HAP-1 (cell line): ENCODE results near the gene DLG2.
"Not testable (repeated sequence)": the region's sequence is repeated elsewhere in the genome, so short reads cannot be mapped to it uniquely, and the experiment has no call there.

Experiments
- DNase-seq, 2 experiments: peaks; one replicate each; pipeline ENCODE4 v3.0.0-alpha.2; 2016 to 2020; ENCODE audit warnings: low spot score in 2 of 2
- H3K27me3 ChIP-seq: fragments of 250-450 bp; sonication (Bioruptor Pico); 2 replicates; pipeline ENCODE4 v1.5.1; 2020; ENCODE audit warnings: low read depth, mild to moderate bottlenecking, moderate library complexity
- H3K36me3 ChIP-seq: fragments of 250-450 bp; sonication (Bioruptor Pico); replicated peaks from 2 replicates; pipeline ENCODE4 v1.5.1; 2020; ENCODE audit warnings: mild to moderate bottlenecking
- H3K4me1 ChIP-seq: fragments of 250-450 bp; sonication (Bioruptor Pico); 2 replicates; pipeline ENCODE4 v1.5.1; 2020; ENCODE audit warnings: mild to moderate bottlenecking
- H3K4me3 ChIP-seq: fragments of 250-450 bp; sonication (Bioruptor Pico); 2 replicates; pipeline ENCODE4 v1.5.1; 2020; ENCODE audit warnings: mild to moderate bottlenecking, moderate library complexity
- H3K9me3 ChIP-seq: fragments of 250-450 bp; sonication (Bioruptor Pico); 2 replicates; pipeline ENCODE4 v1.5.1; 2020; ENCODE audit warnings: mild to moderate bottlenecking, moderate library complexity
- in situ Hi-C: fragments of 300-500 bp; cut with MboI; formaldehyde crosslinking; loops from 3 replicates; pipeline ENCODE4 v1.14.3; 2020; ENCODE audit warnings: low sequenced_read_pairs, inconsistent platforms, mixed read lengths

Gene DLG2

DNA sequence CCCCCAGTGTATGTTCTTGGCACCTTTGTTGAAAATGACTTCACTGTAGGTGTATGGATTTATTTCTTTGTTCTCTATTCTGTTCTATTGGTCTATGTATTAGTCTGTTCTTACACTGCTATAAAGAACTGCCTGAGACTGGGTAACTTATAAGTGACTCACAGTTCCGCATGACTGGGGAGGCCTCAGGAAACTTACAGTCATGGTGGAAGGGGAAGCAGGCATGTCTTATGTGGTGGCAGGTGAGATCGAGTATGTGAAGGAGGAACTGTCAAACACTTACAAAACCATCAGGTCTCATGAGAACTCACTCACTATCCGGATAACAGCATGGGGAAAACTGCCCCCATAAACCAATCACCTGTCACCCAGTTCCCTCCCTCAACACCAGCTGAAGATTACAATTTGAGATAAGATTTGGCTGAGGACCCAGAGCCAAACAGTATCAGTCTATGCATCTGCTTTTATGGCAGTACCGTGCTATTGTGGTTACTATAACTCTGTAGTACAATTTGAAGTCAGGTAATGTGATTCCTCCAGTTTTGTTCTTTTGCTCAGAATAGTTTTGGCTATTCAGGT lies 836.2 kb downstream of the DLG2 start:
- in situ Hi-C loops, result loop anchor here (25.0 kb wide), 1 partner anchor 796 kb away; no protein-coding TSS in a partner anchor
- Histone ChIP-seq H3K4me1 (no peaks in the 10 kb centered on the region), H3K36me3 (no peaks in the 10 kb centered on the region), H3K27me3 (no peaks in the 10 kb centered on the region), H3K4me3 (no peak overlapping the region), H3K9me3 (no peaks in the 10 kb centered on the region)
- DNase-seq, result no peak

DNA sequence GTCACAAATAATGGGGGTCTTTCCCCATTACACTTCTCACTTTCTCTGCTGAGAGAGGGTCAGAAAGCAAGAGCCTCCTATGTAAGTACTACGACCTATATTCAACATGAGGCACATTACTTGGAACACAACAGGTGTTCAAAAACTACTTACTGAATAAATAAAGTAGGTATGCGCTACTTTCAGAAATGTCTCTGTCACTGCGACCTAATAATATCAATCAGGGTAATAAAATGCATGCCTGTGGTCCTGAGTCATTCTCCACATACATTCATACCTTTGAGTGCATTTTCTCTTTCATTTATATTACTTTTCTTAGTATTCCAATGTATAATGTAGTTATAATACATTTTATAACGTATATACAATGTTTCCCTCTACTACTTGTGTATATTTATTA lies 838.9 kb downstream of the DLG2 start:
- DNase-seq, result no peak
- Histone ChIP-seq H3K4me3 (no peak overlapping the region), H3K36me3 (no peaks in the 10 kb centered on the region), H3K4me1 (no peaks in the 10 kb centered on the region), H3K27me3 (no peaks in the 10 kb centered on the region), H3K9me3 (no peaks in the 10 kb centered on the region)
- in situ Hi-C loops, result loop anchor here (25.0 kb wide), 1 partner anchor 799 kb away; no protein-coding TSS in a partner anchor

DNA sequence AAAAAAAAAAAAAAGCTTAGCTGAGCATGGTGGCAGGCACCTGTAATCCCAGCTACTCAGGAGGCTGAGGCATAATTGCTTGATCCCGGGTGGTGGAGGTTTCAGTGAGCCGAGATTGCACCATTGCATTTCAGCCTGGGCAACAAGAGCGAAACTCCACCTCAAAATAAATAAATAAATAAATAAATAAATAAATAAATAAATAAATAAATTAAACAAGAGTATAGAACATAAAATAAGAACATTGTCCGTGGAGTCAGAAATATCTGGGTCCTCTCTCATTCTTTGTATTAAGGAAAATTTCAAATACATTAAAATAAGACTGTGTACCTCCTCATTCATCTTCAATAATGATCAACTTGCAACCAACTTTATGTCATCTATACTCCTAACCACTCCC lies 843.0 kb downstream of the DLG2 start:
- DNase-seq, H3K36me3 ChIP-seq, H3K9me3 ChIP-seq, H3K4me1 ChIP-seq, H3K27me3 ChIP-seq, H3K4me3 ChIP-seq: not testable (repeated sequence)
- in situ Hi-C loops, result loop anchor here (25.0 kb wide), 1 partner anchor 803 kb away; no protein-coding TSS in a partner anchor

DNA sequence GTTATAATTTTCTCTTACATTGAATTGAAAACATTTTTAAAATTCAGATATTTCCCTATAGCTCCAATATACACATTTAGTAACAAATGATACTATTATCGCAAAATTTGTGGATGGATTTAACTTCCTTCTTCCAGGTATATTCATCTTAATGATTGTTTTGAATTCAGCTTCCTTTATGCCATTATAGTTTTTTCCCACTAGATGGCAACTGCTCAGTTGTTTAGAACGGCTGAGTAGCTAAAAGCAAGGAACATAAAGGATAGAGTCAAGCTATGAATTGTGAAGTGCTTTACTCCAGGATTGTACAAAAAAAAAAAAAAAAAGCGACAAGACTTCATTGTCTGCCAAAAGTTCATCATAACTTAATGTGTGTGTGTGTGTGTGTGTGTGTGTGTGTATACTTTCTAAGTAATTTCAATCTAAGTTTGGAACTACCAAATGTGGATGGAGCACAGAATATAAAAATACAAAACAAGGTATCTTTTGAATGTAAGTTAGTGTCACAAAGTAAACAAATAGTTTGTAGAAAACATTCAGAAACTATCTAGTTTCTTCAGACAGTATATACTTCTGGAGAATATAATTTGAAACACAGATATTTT lies 846.4 kb downstream of the DLG2 start:
- DNase-seq, result peak in 1 of 2 experiments; percentile 73

DNA sequence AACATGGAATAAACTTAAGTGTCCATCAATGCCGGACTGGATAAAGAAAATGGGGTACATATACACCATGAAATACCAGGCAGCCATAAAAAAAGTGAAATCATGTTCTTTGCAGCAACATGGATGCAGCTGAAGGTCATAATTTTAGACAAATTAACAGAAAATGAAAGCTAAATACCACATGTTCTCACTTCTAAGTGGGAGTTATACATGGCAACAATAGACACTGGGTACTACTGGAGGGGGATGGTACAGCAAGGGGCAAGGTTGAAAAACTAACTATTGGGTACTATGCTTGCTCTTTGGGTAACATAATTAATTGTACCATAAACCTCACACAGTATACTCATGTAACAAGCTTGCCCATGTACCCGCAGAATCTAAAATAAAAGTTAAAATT lies 851.6 kb downstream of the DLG2 start:
- H3K9me3 ChIP-seq, result no peaks in the 10 kb centered on the region; the same call in 1 of the 2 replicates
- H3K4me3 ChIP-seq, result no peak overlapping the region
- peaks cover 13% of the 10 kb centered on the region for H3K4me1 ChIP-seq
- H3K27me3 ChIP-seq, result no peaks in the 10 kb centered on the region
- in situ Hi-C loops, result loop anchor here (25.0 kb wide), 1 partner anchor 812 kb away; no protein-coding TSS in a partner anchor
- no peaks in the 10 kb centered on the region for H3K36me3 ChIP-seq
- no peak for DNase-seq

More for the DNA sequence above, 846.4 kb downstream of the DLG2 start:
- peaks cover 9% of the 10 kb centered on the region for H3K4me1 ChIP-seq
- H3K36me3 ChIP-seq, result no peaks in the 10 kb centered on the region
- in situ Hi-C loops, result loop anchor here (25.0 kb wide), 1 partner anchor 807 kb away; no protein-coding TSS in a partner anchor
- H3K9me3 ChIP-seq, result no peaks in the 10 kb centered on the region
- H3K27me3 ChIP-seq, result no peaks in the 10 kb centered on the region
- H3K4me3 ChIP-seq, result no peak overlapping the region

DNA sequence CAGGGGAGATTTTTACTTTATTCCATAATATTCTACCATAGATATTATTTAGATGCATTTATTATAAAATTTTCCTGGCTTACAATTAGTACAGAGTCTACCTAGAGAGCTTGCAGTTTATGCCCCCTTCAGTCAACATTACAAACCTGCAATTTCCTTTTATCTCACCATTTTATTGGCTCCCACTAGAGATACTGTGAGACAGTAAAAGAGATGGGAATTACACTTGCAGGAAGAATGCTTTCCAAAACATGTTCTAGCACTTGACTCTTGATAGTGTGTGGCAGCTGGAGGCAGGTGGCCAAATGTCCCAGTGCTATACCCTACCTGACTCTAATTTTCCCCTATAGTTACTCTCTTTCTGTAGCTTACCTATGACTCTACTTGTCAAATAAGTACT lies 863.2 kb downstream of the DLG2 start:
- H3K9me3 ChIP-seq, result no peaks in the 10 kb centered on the region
- in situ Hi-C loops, result no loop called here
- no peak overlapping the region for H3K4me3 ChIP-seq
- DNase-seq, result no peak
- no peaks in the 10 kb centered on the region for H3K4me1 ChIP-seq
- H3K36me3 ChIP-seq, result no peaks in the 10 kb centered on the region; the same call in 1 of the 2 replicates
- no peaks in the 10 kb centered on the region for H3K27me3 ChIP-seq

DNA sequence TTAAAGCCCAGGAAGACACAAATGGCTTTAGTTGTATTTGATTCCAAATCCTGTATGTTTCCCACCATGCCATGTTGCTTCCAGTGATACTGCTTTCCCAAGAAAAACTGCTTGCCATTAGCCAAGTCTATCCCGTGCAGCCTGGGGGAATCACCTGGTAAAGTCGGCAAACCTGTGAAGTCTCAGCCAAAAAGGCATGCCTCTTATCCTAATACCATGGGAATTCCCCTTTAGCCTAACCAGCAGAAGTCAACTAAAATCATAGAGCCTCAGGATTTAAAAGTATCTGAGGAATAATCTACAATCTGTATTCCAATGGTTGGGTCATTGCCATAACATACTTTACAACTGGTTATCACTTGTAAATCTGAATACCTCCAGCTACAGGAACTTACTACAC lies 869.4 kb downstream of the DLG2 start:
- H3K9me3 ChIP-seq, result no peaks in the 10 kb centered on the region
- no peak overlapping the region for H3K4me3 ChIP-seq
- no peaks in the 10 kb centered on the region for H3K4me1 ChIP-seq
- no peaks in the 10 kb centered on the region for H3K36me3 ChIP-seq
- no peak for DNase-seq
- in situ Hi-C loops, result no loop called here
- no peaks in the 10 kb centered on the region for H3K27me3 ChIP-seq

DNA sequence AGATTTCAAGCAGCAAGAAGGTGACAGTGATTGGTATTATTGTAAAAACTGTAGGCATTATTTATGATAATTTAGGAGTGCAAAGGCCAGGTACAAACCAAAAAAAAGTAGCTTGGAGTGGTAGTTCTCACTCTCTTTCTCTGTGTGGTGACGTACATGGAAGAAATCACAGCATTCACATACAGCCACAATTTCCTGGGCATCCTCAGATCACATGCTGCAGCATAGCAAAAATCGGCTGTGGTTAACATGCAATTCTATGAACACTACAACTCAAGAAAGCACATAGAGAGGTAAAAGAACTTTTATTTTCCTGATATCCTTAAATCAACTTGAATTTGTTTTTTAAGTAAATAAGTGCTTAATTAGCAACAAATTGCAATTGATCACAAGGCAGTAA lies 875.8 kb downstream of the DLG2 start:
- in situ Hi-C loops, result no loop called here
- Histone ChIP-seq H3K9me3 (no peaks in the 10 kb centered on the region), H3K27me3 (no peaks in the 10 kb centered on the region), H3K36me3 (no peaks in the 10 kb centered on the region), H3K4me1 (no peaks in the 10 kb centered on the region), H3K4me3 (no peak overlapping the region)
- no peak for DNase-seq

DNA sequence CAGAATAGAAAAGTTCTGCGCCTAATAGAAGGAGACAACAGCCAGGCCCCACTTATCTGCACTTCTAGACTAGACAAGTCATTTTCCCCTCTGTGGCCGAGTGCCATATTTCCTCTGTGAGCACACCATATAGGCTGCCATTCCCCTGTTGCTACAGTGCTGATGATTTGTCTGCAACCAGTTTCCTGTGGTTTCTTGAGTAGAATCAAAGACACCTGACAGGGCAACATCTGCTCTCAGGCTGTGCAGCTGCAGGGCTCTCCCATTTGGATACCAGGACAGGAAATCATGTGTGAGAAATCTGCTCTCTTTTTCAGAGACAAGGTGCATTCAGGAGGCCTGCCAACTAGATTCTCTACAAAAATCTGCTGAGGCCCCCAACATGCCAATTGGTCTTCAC lies 879.3 kb downstream of the DLG2 start:
- Histone ChIP-seq H3K4me1 (no peaks in the 10 kb centered on the region; the same call in 1 of the 2 replicates), H3K27me3 (no peaks in the 10 kb centered on the region), H3K4me3 (no peak overlapping the region), H3K36me3 (no peaks in the 10 kb centered on the region), H3K9me3 (no peaks in the 10 kb centered on the region)
- DNase-seq, result no peak
- in situ Hi-C loops, result no loop called here

DNA sequence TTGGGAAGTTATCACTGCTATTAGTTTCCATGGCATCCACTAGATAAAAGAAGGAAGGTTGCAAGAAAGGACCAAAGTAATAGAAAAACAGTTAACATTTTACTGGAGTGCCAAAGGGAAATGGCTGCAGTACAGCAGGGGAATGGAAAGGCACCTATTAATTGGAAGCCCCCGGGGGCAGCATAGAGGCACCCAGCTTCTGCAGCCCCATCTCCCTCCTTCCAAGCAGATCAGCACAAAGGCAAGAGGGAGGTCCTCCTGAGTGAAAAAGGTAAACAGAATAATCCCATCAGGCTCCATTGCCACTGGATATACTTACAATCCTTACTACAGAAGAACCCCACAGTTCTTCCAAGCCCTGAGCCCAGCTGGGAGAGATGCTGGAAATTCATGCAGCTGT lies 887.1 kb downstream of the DLG2 start:
- Histone ChIP-seq H3K4me1 (no peaks in the 10 kb centered on the region; the same call in 1 of the 2 replicates), H3K27me3 (no peaks in the 10 kb centered on the region), H3K36me3 (no peaks in the 10 kb centered on the region), H3K9me3 (no peaks in the 10 kb centered on the region), H3K4me3 (no peak overlapping the region)
- no peak for DNase-seq
- in situ Hi-C loops, result no loop called here

DNA sequence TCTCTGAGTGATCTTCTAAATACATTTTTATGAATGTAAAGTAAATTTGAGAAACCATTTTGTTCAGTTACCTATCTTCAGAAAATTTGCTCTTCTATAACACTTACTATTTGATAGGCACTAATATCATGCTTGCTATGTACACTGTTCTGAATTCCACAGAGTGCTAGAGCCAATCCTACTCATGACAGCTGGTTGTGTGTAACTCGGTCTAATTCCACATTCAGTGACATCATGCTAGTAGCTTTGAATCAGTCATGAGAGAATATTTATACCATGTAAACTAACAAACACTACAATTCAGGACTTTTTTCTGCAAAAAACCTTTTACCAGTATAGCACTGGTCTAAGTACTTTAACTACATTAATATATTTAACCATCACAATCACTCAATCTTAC lies 902.9 kb downstream of the DLG2 start:
- Histone ChIP-seq H3K4me1 (peaks cover 5% of the 10 kb centered on the region; the same call in 1 of the 2 replicates), H3K36me3 (no peaks in the 10 kb centered on the region), H3K4me3 (no peak overlapping the region), H3K27me3 (no peaks in the 10 kb centered on the region), H3K9me3 (no peaks in the 10 kb centered on the region)
- in situ Hi-C loops, result loop anchor here (25.0 kb wide), 2 partner anchors 162 to 887 kb away; no protein-coding TSS in a partner anchor
- no peak for DNase-seq

DNA sequence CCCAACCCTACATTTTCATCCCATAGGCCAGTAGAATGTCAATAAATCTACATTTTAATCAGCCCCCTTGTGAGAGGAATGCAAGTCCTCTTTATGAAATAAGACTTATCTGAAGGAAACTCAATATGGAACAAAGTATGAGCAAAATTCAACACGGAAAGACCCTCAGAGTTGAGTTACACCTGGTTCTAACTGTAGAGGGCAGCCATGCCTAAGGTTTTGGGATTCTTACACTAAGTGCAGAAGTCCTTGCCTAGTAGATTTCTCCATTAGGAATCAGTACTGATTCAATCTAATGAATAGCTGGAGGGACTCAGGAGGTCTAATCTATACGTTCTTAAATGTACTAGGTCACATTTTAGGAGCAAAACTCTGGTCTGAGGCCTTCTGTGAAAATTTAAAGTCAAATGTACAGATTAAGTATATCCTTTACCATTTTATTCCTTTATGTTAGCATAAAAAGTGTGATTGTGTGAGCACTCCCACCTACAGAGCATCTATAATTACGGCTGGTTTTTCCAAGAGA lies 904.5 kb downstream of the DLG2 start:
- no peaks in the 10 kb centered on the region for H3K27me3 ChIP-seq
- DNase-seq, result peak; percentile 41 to 48
- H3K4me3 ChIP-seq, result no peak overlapping the region
- no peaks in the 10 kb centered on the region for H3K9me3 ChIP-seq
- H3K36me3 ChIP-seq, result no peaks in the 10 kb centered on the region
- in situ Hi-C loops, result loop anchor here (25.0 kb wide), 2 partner anchors 160 to 885 kb away; no protein-coding TSS in a partner anchor
- peaks cover 5% of the 10 kb centered on the region; the same call in 1 of the 2 replicates for H3K4me1 ChIP-seq

DNA sequence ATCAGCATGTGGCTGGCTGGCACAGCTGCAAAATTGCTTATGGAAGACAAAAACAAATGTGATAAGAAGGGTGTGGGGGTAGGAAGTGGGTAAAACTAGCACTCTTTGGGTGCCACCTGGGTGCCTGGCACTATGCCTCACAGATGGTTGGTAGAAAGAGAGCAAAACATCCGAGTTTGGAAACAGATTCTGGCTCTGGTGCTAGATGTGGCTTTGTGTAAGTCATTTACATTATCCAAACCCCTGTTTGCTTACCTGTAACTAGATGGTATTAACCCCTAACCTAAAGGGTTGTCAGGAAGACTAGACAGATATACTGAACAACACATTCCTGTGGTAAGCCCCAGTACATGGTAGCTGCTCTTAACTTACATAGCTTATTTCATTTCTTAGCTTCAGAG lies 905.6 kb downstream of the DLG2 start:
- Histone ChIP-seq H3K36me3 (no peaks in the 10 kb centered on the region), H3K27me3 (no peaks in the 10 kb centered on the region), H3K4me3 (no peak overlapping the region; the same call in 1 of the 2 replicates), H3K4me1 (peaks cover 5% of the 10 kb centered on the region; the same call in 1 of the 2 replicates), H3K9me3 (no peaks in the 10 kb centered on the region)
- in situ Hi-C loops, result loop anchor here (25.0 kb wide), 2 partner anchors 159 to 884 kb away; no protein-coding TSS in a partner anchor
- no peak for DNase-seq
